Activated naive CD4-positive, alpha-beta T cell treated with anti-CD3 and anti-CD28 coated beads, Interleukin-2, amount 50 U/mL, for 24 hours (primary cell): ENCODE data around the gene TRAK1.
"Not testable (repeated sequence)": the region's sequence is repeated elsewhere in the genome, so short reads cannot be mapped to it uniquely, and the experiment has no call there.

Experiments used
- H3K27ac Mint-ChIP-seq: one replicate; pipeline ENCODE4 v1.8.0; 2021; ENCODE audit warnings: mild to moderate bottlenecking, mixed read lengths
- H3K27me3 Mint-ChIP-seq: one replicate; pipeline ENCODE4 v1.8.0; 2021; ENCODE audit warnings: mixed read lengths
- H3K36me3 Mint-ChIP-seq: one replicate; pipeline ENCODE4 v1.8.0; 2021; ENCODE audit warnings: mixed read lengths
- H3K4me1 Mint-ChIP-seq: one replicate; pipeline ENCODE4 v1.8.0; 2021; ENCODE audit warnings: mixed read lengths
- H3K4me3 Mint-ChIP-seq: one replicate; pipeline ENCODE4 v1.8.0; 2021; ENCODE audit warnings: mild to moderate bottlenecking, mixed read lengths
- H3K9me3 Mint-ChIP-seq: one replicate; pipeline ENCODE4 v1.8.0; 2021; ENCODE audit warnings: mixed read lengths

Gene TRAK1, protein sequence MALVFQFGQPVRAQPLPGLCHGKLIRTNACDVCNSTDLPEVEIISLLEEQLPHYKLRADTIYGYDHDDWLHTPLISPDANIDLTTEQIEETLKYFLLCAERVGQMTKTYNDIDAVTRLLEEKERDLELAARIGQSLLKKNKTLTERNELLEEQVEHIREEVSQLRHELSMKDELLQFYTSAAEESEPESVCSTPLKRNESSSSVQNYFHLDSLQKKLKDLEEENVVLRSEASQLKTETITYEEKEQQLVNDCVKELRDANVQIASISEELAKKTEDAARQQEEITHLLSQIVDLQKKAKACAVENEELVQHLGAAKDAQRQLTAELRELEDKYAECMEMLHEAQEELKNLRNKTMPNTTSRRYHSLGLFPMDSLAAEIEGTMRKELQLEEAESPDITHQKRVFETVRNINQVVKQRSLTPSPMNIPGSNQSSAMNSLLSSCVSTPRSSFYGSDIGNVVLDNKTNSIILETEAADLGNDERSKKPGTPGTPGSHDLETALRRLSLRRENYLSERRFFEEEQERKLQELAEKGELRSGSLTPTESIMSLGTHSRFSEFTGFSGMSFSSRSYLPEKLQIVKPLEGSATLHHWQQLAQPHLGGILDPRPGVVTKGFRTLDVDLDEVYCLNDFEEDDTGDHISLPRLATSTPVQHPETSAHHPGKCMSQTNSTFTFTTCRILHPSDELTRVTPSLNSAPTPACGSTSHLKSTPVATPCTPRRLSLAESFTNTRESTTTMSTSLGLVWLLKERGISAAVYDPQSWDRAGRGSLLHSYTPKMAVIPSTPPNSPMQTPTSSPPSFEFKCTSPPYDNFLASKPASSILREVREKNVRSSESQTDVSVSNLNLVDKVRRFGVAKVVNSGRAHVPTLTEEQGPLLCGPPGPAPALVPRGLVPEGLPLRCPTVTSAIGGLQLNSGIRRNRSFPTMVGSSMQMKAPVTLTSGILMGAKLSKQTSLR

GRCh38 chr3:42090973-42091731 lies at the start of gene TRAK1:
Gene TRAK1, plus strand, starts transcription at chr3:42091357. Its CDS starts 113 bp downstream, at chr3:42091470.
- Mint-ChIP-seq H3K27me3 (no peaks in the 10 kb centered on the region), H3K4me3 (no peak within 1 kb of the TSS), H3K4me1 (peaks cover 51% of the 10 kb centered on the region), H3K9me3 (no peaks in the 10 kb centered on the region), H3K36me3 (peaks cover 21% of the 10 kb centered on the region), H3K27ac (peak within 1 kb of the TSS; percentile 82)

- Mint-ChIP-seq H3K4me1 (peaks cover 26% of the 10 kb centered on the region), H3K36me3 (peaks cover 3% of the 10 kb centered on the region), H3K4me3 (no peak overlapping the region), H3K9me3 (no peaks in the 10 kb centered on the region), H3K27me3 (no peaks in the 10 kb centered on the region), H3K27ac (no peak overlapping the region)
These were observed 48.4 kb upstream of the TRAK1 start for GRCh38 chr3:42042747-42043098.

DNA sequence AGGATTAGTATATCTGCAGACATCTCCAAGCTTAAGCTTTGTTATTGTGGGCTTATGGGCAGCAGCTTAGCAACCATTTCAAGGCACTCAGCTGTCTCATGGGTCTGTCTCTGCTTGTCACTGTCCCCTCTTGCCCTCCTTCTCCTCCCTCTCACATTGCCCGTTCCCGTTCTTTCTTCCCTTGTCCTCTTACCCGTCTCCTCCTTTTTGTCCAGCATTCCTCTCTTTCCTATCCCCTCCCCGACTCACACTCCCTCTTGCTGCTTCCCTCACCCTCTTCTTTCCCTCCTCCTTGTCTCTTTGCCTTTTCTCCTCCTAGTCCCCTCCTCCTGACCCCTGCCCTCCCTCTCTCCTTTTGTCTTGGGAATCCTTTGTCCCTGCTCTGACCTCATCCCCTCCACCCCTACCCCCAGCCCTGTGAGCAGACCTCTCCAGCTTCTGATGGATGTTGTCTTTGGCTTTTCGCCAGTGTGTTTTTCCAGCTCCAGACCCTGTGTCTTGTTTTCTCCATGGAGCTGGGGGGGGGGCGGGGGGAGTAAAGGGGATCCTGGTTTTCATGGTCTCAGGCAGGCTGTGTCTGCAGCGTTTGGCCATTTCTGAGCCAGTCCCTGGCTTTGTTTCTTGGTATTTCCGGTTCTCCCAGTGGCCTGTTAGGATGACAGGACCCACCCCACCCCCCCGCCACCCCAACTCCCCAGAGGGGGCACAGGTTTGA lies 47.9 kb upstream of the TRAK1 start:
- Mint-ChIP-seq H3K36me3 (peaks cover 5% of the 10 kb centered on the region), H3K4me1 (peaks cover 32% of the 10 kb centered on the region), H3K9me3 (no peaks in the 10 kb centered on the region), H3K27ac (no peak overlapping the region), H3K27me3 (no peaks in the 10 kb centered on the region), H3K4me3 (no peak overlapping the region)

DNA sequence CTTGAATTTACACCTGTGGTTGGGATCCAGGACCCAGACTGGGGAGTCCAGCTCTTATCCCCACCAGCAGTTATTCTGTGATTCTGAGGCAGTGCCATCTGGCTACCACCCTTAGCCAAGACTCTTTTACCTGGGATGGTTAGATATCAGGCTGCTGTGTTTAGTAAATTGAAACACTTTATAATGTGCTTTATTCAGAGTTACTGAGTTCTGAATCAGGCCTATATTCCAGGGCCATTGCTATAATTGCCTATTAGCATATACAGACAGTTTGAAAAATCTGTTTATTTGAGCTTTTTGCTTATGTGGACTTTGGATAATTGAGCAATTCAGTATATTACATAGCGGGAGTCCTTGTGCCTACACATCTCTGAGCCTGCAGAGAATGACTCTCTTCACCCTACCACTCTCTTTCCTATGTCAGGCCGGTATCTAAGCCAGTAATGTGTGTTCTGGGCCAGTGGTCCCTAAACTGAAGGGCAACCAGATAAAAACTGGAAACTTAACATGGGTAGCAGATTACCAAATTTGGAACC lies 45.4 kb upstream of the TRAK1 start:
- no peak overlapping the region for H3K4me3 Mint-ChIP-seq
- H3K9me3 Mint-ChIP-seq, result no peaks in the 10 kb centered on the region
- peaks cover 44% of the 10 kb centered on the region for H3K4me1 Mint-ChIP-seq
- H3K36me3 Mint-ChIP-seq, result peaks cover 7% of the 10 kb centered on the region
- H3K27ac Mint-ChIP-seq, result no peak overlapping the region
- H3K27me3 Mint-ChIP-seq, result no peaks in the 10 kb centered on the region

GRCh38 chr3:42048526-42048925 lies 42.6 kb upstream of the TRAK1 start:
- H3K27me3 Mint-ChIP-seq, H3K27ac Mint-ChIP-seq, H3K9me3 Mint-ChIP-seq, H3K36me3 Mint-ChIP-seq: not testable (repeated sequence)
- Mint-ChIP-seq H3K4me1 (peaks cover 50% of the 10 kb centered on the region), H3K4me3 (peak overlapping the region; percentile 36)

- no peaks in the 10 kb centered on the region for H3K9me3 Mint-ChIP-seq
- no peak overlapping the region for H3K4me3 Mint-ChIP-seq
- no peaks in the 10 kb centered on the region for H3K27me3 Mint-ChIP-seq
- H3K27ac Mint-ChIP-seq, result no peak overlapping the region
- H3K4me1 Mint-ChIP-seq, result peaks cover 49% of the 10 kb centered on the region
- peaks cover 6% of the 10 kb centered on the region for H3K36me3 Mint-ChIP-seq
These were observed 41.0 kb upstream of the TRAK1 start for GRCh38 chr3:42050126-42050525.

DNA sequence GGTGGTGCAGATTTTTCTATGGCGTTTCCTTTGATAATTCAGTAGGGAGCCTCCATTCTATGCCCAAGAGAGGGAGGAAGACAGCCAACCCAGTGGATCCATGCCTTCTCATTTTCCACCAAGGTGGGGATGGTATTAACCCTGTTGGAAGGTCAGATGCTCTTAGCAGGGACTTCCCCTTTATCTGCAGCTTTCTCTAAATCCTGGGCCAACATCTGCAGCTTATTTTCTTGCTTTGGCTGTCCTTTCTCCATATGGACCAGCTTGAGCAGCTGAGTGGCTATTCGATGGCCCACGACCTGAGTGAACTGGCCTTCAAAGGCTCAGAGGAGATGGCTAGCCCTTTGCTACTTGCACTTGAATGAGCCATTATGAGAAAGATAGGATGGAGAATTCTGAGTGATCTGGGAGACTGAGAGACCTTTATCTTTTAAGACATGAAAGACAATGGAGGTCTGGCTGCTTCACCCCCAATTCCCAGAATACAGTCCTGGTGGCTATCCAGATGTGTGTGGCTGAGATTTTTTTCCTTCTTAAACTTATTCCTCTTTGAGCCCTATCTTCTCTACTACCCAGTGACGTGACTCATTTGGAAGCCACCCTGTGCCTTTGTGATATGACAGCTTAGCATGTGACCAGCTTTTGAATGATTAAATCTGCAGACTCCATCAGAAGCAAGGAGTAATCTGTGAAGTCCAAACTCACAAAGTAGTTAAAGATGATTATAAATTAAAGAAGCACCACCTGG lies 39.6 kb upstream of the TRAK1 start:
- Mint-ChIP-seq H3K4me1 (peaks cover 36% of the 10 kb centered on the region), H3K4me3 (no peak overlapping the region), H3K36me3 (peaks cover 8% of the 10 kb centered on the region), H3K9me3 (no peaks in the 10 kb centered on the region), H3K27me3 (no peaks in the 10 kb centered on the region), H3K27ac (no peak overlapping the region)

- Mint-ChIP-seq H3K27me3 (no peaks in the 10 kb centered on the region), H3K4me3 (no peak overlapping the region), H3K9me3 (no peaks in the 10 kb centered on the region), H3K4me1 (peaks cover 34% of the 10 kb centered on the region), H3K36me3 (peaks cover 8% of the 10 kb centered on the region), H3K27ac (no peak overlapping the region)
These were observed 39.0 kb upstream of the TRAK1 start for GRCh38 chr3:42052132-42052483.

GRCh38 chr3:42052484-42053351 lies 38.4 kb upstream of the TRAK1 start:
- Mint-ChIP-seq H3K27ac (no peak overlapping the region), H3K9me3 (no peaks in the 10 kb centered on the region), H3K4me1 (peaks cover 35% of the 10 kb centered on the region), H3K36me3 (peaks cover 8% of the 10 kb centered on the region), H3K4me3 (no peak overlapping the region), H3K27me3 (no peaks in the 10 kb centered on the region)

DNA sequence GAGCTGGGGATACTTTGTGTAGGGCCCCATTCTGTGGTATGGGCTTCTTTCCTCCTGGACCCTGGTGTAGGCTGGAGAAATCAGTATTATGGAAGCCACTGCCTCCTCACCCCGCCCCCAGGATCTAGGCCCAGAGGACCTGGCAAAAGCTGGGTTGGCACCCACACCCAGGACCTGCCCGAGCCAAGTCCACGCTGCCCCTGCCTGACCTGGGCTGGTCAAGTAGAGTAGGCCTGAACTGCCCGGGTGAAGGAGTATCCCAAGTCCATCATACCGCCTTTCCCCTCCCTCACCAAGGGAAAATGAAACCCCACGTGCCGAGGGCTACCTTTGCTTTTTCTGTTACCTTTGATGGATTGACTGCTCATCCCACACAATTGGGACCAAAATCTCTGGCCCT lies 37.7 kb upstream of the TRAK1 start:
- H3K4me3 Mint-ChIP-seq, result no peak overlapping the region
- no peak overlapping the region for H3K27ac Mint-ChIP-seq
- no peaks in the 10 kb centered on the region for H3K27me3 Mint-ChIP-seq
- no peaks in the 10 kb centered on the region for H3K9me3 Mint-ChIP-seq
- H3K4me1 Mint-ChIP-seq, result peaks cover 28% of the 10 kb centered on the region
- peaks cover 5% of the 10 kb centered on the region for H3K36me3 Mint-ChIP-seq

- Mint-ChIP-seq H3K4me1 (peaks cover 27% of the 10 kb centered on the region), H3K27me3 (no peaks in the 10 kb centered on the region), H3K36me3 (peaks cover 3% of the 10 kb centered on the region), H3K4me3 (no peak overlapping the region), H3K27ac (no peak overlapping the region), H3K9me3 (no peaks in the 10 kb centered on the region)
These were observed 35.9 kb upstream of the TRAK1 start for GRCh38 chr3:42055291-42055690.

DNA sequence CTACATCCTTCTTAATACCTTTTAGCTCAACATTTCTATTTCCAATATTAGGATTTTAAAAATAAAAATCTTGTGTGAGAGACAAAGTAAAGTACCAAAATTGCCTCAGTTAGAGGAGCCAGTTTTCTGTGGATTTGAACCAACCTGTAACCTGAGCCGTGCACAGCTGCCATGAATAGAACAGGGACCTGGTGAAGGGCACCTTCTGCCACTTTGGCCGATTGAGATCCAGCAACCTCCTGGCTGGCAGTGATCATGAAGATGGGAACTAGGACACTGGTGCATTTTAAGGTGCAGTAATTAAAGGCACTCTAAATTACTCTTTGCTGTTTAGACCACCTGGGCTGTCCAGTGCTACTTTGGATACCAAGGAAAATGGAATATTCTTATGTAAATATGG lies 34.3 kb upstream of the TRAK1 start:
- Mint-ChIP-seq H3K4me1 (peaks cover 28% of the 10 kb centered on the region), H3K36me3 (peaks cover 2% of the 10 kb centered on the region), H3K9me3 (no peaks in the 10 kb centered on the region), H3K4me3 (no peak overlapping the region), H3K27me3 (no peaks in the 10 kb centered on the region), H3K27ac (no peak overlapping the region)

DNA sequence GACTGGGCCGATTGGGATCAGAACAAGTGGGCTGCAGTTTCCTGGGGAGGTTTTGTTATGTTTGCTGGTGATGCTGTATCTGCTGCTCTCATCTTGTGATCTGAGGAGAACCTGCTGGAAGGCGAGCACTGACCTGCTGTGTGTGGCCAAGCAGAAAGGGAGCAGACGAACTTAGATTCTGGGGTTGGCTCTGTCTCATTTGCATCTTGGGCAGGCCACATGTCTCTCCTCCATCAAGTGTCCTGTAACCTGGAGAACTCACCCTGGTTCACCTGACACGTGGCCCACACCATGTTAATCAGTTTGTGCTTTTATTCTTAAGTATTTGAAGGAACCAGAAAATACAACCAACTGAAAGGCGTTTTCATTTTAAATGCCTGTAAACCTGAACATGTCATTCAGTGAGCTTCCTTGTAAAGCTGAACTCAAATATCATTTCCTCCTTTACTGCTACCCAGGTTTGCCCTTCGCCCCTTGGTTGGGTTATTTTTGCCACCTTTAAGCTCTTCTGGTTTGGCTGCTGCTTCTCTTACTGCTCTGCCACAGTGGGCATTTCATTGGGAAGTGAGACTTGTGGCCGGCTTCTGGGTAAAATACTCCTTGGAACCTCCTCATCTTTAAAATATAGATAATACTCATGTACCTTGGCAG lies 33.5 kb upstream of the TRAK1 start:
- H3K27ac Mint-ChIP-seq, result no peak overlapping the region
- no peak overlapping the region for H3K4me3 Mint-ChIP-seq
- H3K4me1 Mint-ChIP-seq, result peaks cover 26% of the 10 kb centered on the region
- H3K36me3 Mint-ChIP-seq, result peaks cover 3% of the 10 kb centered on the region
- H3K9me3 Mint-ChIP-seq, result no peaks in the 10 kb centered on the region
- H3K27me3 Mint-ChIP-seq, result no peaks in the 10 kb centered on the region
